ENCODE results near the gene SMCR8.

- TF ChIP-seq EZH2 (IDR thresholded peaks at IDR 0.05; ENCODE audit: insufficient read depth, low read length) = no peak
- TF ChIP-seq CTCF (IDR thresholded peaks at IDR 0.05; ENCODE audit: insufficient read depth, low read depth, low read length) = no peak
Measured at GRCh38 chr17:18315961-18316360, 868 bp downstream of the SMCR8 start.
